Vagina (tissue), 2 donors: ENCODE data around the gene PLP2. TPM values are rescaled to one million over a fixed set of nuclear protein-coding genes. Genes with fewer than 3 reads are reported as not detected.

Experiments used
- DNase-seq, 2 donors: peaks; one replicate each; pipeline ENCODE4 v3.0.0-alpha.2; 2017; ENCODE audit errors: extremely low spot score in 2 of 2
- H3K27ac ChIP-seq: fragments of 200-600 bp; sonication (generic); one replicate; pipeline ENCODE4 v1.5.1; 2019
- H3K27me3 ChIP-seq: fragments of 200-600 bp; sonication (generic); one replicate; pipeline ENCODE4 v1.5.1; 2019
- H3K36me3 ChIP-seq, 2 donors: fragments of 200-600 bp; sonication (generic); one replicate each; pipeline ENCODE4 v1.5.1; 2017 to 2019
- H3K4me1 ChIP-seq: fragments of 200-600 bp; sonication (generic); one replicate; pipeline ENCODE4 v1.5.1; 2019
- H3K4me3 ChIP-seq, 2 donors: fragments of 200-600 bp; sonication (generic); 1 replicate in 1 of 2; 2 replicates in 1 of 2; pipeline ENCODE4 v1.5.1; 2016 to 2019
- H3K9me3 ChIP-seq: fragments of 200-600 bp; sonication (generic); one replicate; pipeline ENCODE4 v1.5.1; 2019
- CTCF ChIP-seq, 3 experiments: fragments of 450-650 bp in 2 of 3; fragments of 200-600 bp in 1 of 3; sonication (generic) in 1 of 3; IDR thresholded peaks; one replicate each; pipeline ENCODE4 v1.5.1; 2017 to 2019; ENCODE audit warnings: antibody characterized with exemption in 3 of 3, mild to moderate bottlenecking in 2 of 3, moderate library complexity in 2 of 3
- POLR2A ChIP-seq, 2 donors: fragments of 450-650 bp; IDR thresholded peaks; one replicate each; pipeline ENCODE4 v1.6.1; 2017; ENCODE audit warnings: antibody characterized with exemption in 2 of 2, mild to moderate bottlenecking in 2 of 2, moderate library complexity in 2 of 2
- POLR2AphosphoS5 ChIP-seq, 2 donors: sonication (generic); formaldehyde crosslinking; IDR thresholded peaks; one replicate each; pipeline ENCODE4 v1.9.0; 2017; ENCODE audit warnings: antibody characterized with exemption in 2 of 2, mild to moderate bottlenecking in 2 of 2, low read depth in 1 of 2; ENCODE audit not compliant: insufficient read depth in 1 of 2
- intact Hi-C: fragments of 100-400 bp; cut with DNase I; formaldehyde crosslinking; loops from one replicate; pipeline ENCODE4 v1.15.1; 2023
- total RNA-seq: library from RNA; depleted of rRNA; stranded (reverse); fragments of >200 nt; gene quantifications from one replicate; pipeline ENCODE4 v1.2.3, GENCODE V29; 2016

PLP2 gene
- total RNA-seq, 1 donor from 2014 or later, result 81.3 TPM

GRCh38 chrX:49205443-49205842 lies 33.7 kb downstream of the PLP2 start:
- DNase-seq, result no peak
- H3K9me3 ChIP-seq, result no peaks in the 10 kb centered on the region
- TF ChIP-seq CTCF (IDR thresholded peaks at IDR 0.05), result no peak
- no peak for TF ChIP-seq POLR2AphosphoS5 (IDR thresholded peaks at IDR 0.05; ENCODE audit: insufficient read depth in 1 of 2, low read depth in 1 of 2)
- TF ChIP-seq POLR2A (IDR thresholded peaks at IDR 0.05), result no peak
- H3K4me3 ChIP-seq, result no peak overlapping the region
- H3K4me1 ChIP-seq, result peaks cover 6% of the 10 kb centered on the region
- H3K27ac ChIP-seq, result no peak overlapping the region
- intact Hi-C loops, result no loop called here
- no peaks in the 10 kb centered on the region for H3K27me3 ChIP-seq
- no peaks in the 10 kb centered on the region for H3K36me3 ChIP-seq

- H3K4me1 ChIP-seq, result no peaks in the 10 kb centered on the region
- intact Hi-C loops, result no loop called here
- no peak for TF ChIP-seq POLR2AphosphoS5 (IDR thresholded peaks at IDR 0.05; ENCODE audit: insufficient read depth in 1 of 2, low read depth in 1 of 2)
- TF ChIP-seq CTCF (IDR thresholded peaks at IDR 0.05), result no peak
- TF ChIP-seq POLR2A (IDR thresholded peaks at IDR 0.05), result no peak
- H3K27me3 ChIP-seq, result no peaks in the 10 kb centered on the region
- no peak for DNase-seq
- H3K4me3 ChIP-seq, result no peak overlapping the region
- no peaks in the 10 kb centered on the region for H3K36me3 ChIP-seq
- H3K9me3 ChIP-seq, result no peaks in the 10 kb centered on the region
- H3K27ac ChIP-seq, result no peak overlapping the region
Measured at GRCh38 chrX:49206543-49206942, 34.8 kb downstream of the PLP2 start.

GRCh38 chrX:49208399-49208798 lies 36.7 kb downstream of the PLP2 start:
- Histone ChIP-seq H3K4me3 (no peak overlapping the region), H3K27me3 (no peaks in the 10 kb centered on the region), H3K27ac (no peak overlapping the region), H3K36me3 (no peaks in the 10 kb centered on the region), H3K4me1 (no peaks in the 10 kb centered on the region), H3K9me3 (no peaks in the 10 kb centered on the region)
- no peak for TF ChIP-seq CTCF (IDR thresholded peaks at IDR 0.05)
- no peak for TF ChIP-seq POLR2A (IDR thresholded peaks at IDR 0.05)
- TF ChIP-seq POLR2AphosphoS5 (IDR thresholded peaks at IDR 0.05; ENCODE audit: insufficient read depth in 1 of 2, low read depth in 1 of 2), result no peak
- intact Hi-C loops, result no loop called here
- no peak for DNase-seq

GRCh38 chrX:49209434-49210251 lies 37.9 kb downstream of the PLP2 start:
- no peak overlapping the region for H3K4me3 ChIP-seq
- no peaks in the 10 kb centered on the region for H3K27me3 ChIP-seq
- intact Hi-C loops, result no loop called here
- TF ChIP-seq POLR2AphosphoS5 (IDR thresholded peaks at IDR 0.05; ENCODE audit: insufficient read depth in 1 of 2, low read depth in 1 of 2), result no peak
- no peak for TF ChIP-seq POLR2A (IDR thresholded peaks at IDR 0.05)
- no peak for TF ChIP-seq CTCF (IDR thresholded peaks at IDR 0.05)
- H3K4me1 ChIP-seq, result no peaks in the 10 kb centered on the region
- no peaks in the 10 kb centered on the region for H3K36me3 ChIP-seq
- H3K9me3 ChIP-seq, result no peaks in the 10 kb centered on the region
- no peak for DNase-seq
- no peak overlapping the region for H3K27ac ChIP-seq

- Histone ChIP-seq H3K27ac (no peak overlapping the region), H3K4me3 (no peak overlapping the region), H3K36me3 (no peaks in the 10 kb centered on the region), H3K4me1 (no peaks in the 10 kb centered on the region), H3K9me3 (no peaks in the 10 kb centered on the region), H3K27me3 (no peaks in the 10 kb centered on the region)
- intact Hi-C loops, result no loop called here
- no peak for DNase-seq
- TF ChIP-seq POLR2AphosphoS5 (IDR thresholded peaks at IDR 0.05; ENCODE audit: insufficient read depth in 1 of 2, low read depth in 1 of 2), result no peak
- no peak for TF ChIP-seq CTCF (IDR thresholded peaks at IDR 0.05)
- TF ChIP-seq POLR2A (IDR thresholded peaks at IDR 0.05), result no peak
Measured at GRCh38 chrX:49210406-49210805, 38.7 kb downstream of the PLP2 start.
